IMR-90 (cell line): ENCODE measurements around the gene TRPC4AP. TPM values are rescaled to one million over a fixed set of nuclear protein-coding genes. Genes with fewer than 3 reads are reported as not detected.

Experiments
- ATAC-seq: fragments of 200-7000 bp; cut with Tn5 transposase; 2 replicates; pipeline ENCODE4 v1.9.1; 2020; ENCODE audit warnings: low read depth, mild to moderate bottlenecking, moderate library complexity
- BruUV-seq: library from RNA; stranded (reverse); fragments of 400-500 nt; replicated peaks from 2 replicates; lab custom pipeline; 2021; lab: Mats Ljungman, UMichigan
- CTCF ChIA-PET: fragments of 300-600 bp; formaldehyde crosslinking; extraction: SDS; loops from one replicate; lab custom pipeline; 2021; ENCODE audit warnings: antibody characterized with exemption; lab: Yijun Ruan, JAX
- POLR2A ChIA-PET: fragments of 300-600 bp; sonication (Branson Sonifier 250); formaldehyde crosslinking; loops from one replicate; lab custom pipeline; 2022; ENCODE audit warnings: antibody characterized with exemption; ENCODE audit not compliant: unreplicated experiment; lab: Charles Lee
- DNase-seq: peaks from one replicate; pipeline ENCODE4 v3.0.0; 2013
- H2AFZ ChIP-seq: replicated peaks from 2 replicates; pipeline ENCODE3; 2013; ENCODE audit warnings: low read length, mild to moderate bottlenecking; ENCODE audit not compliant: poor library complexity
- H2AK5ac ChIP-seq: 2 replicates; pipeline ENCODE4 v1.6.1; 2013; ENCODE audit warnings: low read depth, low read length, inconsistent platforms
- H2AK9ac ChIP-seq: replicated peaks from 2 replicates; pipeline ENCODE3; 2013; ENCODE audit warnings: mild to moderate bottlenecking, low read depth, low read length, moderate library complexity; ENCODE audit not compliant: poor library complexity
- H2BK120ac ChIP-seq: 2 replicates; pipeline ENCODE4 v1.6.1; 2013; ENCODE audit warnings: low read depth, low read length, inconsistent platforms
- H2BK15ac ChIP-seq: 3 replicates; pipeline ENCODE4 v1.6.1; 2013; ENCODE audit warnings: low read depth, low read length, inconsistent platforms
- H2BK20ac ChIP-seq: 2 replicates; pipeline ENCODE4 v1.6.1; 2013; ENCODE audit warnings: low read depth, mild to moderate bottlenecking, inconsistent platforms, low read length, moderate library complexity
- H2BK5ac ChIP-seq: 2 replicates; pipeline ENCODE4 v1.6.1; 2013; ENCODE audit warnings: mild to moderate bottlenecking, low read depth, low read length, inconsistent platforms; ENCODE audit not compliant: poor library complexity, severe bottlenecking
- H3K14ac ChIP-seq: replicated peaks from 2 replicates; pipeline ENCODE4 v1.6.1; 2013; ENCODE audit warnings: low read depth, low read length, inconsistent platforms
- H3K18ac ChIP-seq: 2 replicates; pipeline ENCODE4 v1.6.1; 2013; ENCODE audit warnings: low read depth, low read length, control low read depth
- H3K23ac ChIP-seq: 2 replicates; pipeline ENCODE4 v1.6.1; 2013; ENCODE audit warnings: low read depth, low read length, inconsistent platforms
- H3K27ac ChIP-seq: 2 replicates; pipeline ENCODE4 v1.5.1; 2013; ENCODE audit warnings: mild to moderate bottlenecking, control low read depth, low read length; ENCODE audit not compliant: insufficient read depth
- H3K27me3 ChIP-seq: 2 replicates; pipeline ENCODE4 v1.6.1; 2013; ENCODE audit warnings: low read length; ENCODE audit not compliant: control insufficient read depth, insufficient read depth
- H3K36me3 ChIP-seq: 2 replicates; pipeline ENCODE4 v1.6.1; 2013; ENCODE audit warnings: low read length, mixed read lengths; ENCODE audit not compliant: control insufficient read depth, insufficient read depth
- H3K4ac ChIP-seq: 2 replicates; pipeline ENCODE4 v1.6.1; 2013; ENCODE audit warnings: low read depth, low read length, inconsistent platforms
- H3K4me1 ChIP-seq: 2 replicates; pipeline ENCODE4 v1.6.1; 2013; ENCODE audit warnings: low read length, mixed read lengths; ENCODE audit not compliant: control insufficient read depth, insufficient read depth
- H3K4me2 ChIP-seq: 2 replicates; pipeline ENCODE4 v1.6.1; 2013; ENCODE audit warnings: low read depth, mild to moderate bottlenecking, control low read depth, low read length, moderate library complexity
- H3K4me3 ChIP-seq: 2 replicates; pipeline ENCODE4 v1.5.1; 2013; ENCODE audit warnings: low read depth, mild to moderate bottlenecking, control low read depth, low read length, moderate library complexity; ENCODE audit not compliant: insufficient read depth
- H3K56ac ChIP-seq: 2 replicates; pipeline ENCODE4 v1.6.1; 2013; ENCODE audit warnings: low read length, inconsistent platforms; ENCODE audit not compliant: insufficient read depth; ENCODE audit errors: extremely low read depth
- H3K79me1 ChIP-seq, 2 experiments: 2 replicates each; pipeline ENCODE4 v1.6.1; 2013; ENCODE audit warnings: low read length in 2 of 2, inconsistent platforms in 1 of 2, low read depth in 1 of 2
- H3K9ac ChIP-seq: 2 replicates; pipeline ENCODE4 v1.6.1; 2013; ENCODE audit warnings: low read depth, low read length, control low read depth
- H3K9me1 ChIP-seq: 2 replicates; pipeline ENCODE4 v1.6.1; 2013; ENCODE audit warnings: low read length, inconsistent platforms; ENCODE audit not compliant: insufficient read depth
- H3K9me3 ChIP-seq: 2 replicates; pipeline ENCODE4 v1.6.1; 2013; ENCODE audit warnings: low read length; ENCODE audit not compliant: control insufficient read depth, insufficient read depth
- H4K20me1 ChIP-seq: 2 replicates; pipeline ENCODE4 v1.6.1; 2013; ENCODE audit warnings: low read length, inconsistent platforms; ENCODE audit not compliant: insufficient read depth
- H4K5ac ChIP-seq: 2 replicates; pipeline ENCODE4 v1.6.1; 2013; ENCODE audit warnings: mild to moderate bottlenecking, low read depth, low read length, control low read depth
- H4K8ac ChIP-seq, 2 experiments: 2 replicates each; pipeline ENCODE4 v1.6.1; 2013; ENCODE audit warnings: low read depth in 2 of 2, low read length in 2 of 2, control low read depth in 1 of 2, inconsistent platforms in 1 of 2
- H4K91ac ChIP-seq: 2 replicates; pipeline ENCODE4 v1.6.1; 2013; ENCODE audit warnings: low read depth, low read length, inconsistent platforms; ENCODE audit not compliant: insufficient read depth
- CEBPB ChIP-seq: IDR thresholded peaks from 2 replicates; pipeline ENCODE4 v1.6.1; 2012; ENCODE audit warnings: low read depth, low read length, improper control_type of control experiment
- FOS ChIP-seq: fragments of 150-350 bp; IDR thresholded peaks from 2 replicates; pipeline ENCODE4 v1.6.1; 2016; ENCODE audit warnings: low read depth, low read length
- MAFK ChIP-seq: IDR thresholded peaks from 2 replicates; pipeline ENCODE4 v1.6.1; 2012; ENCODE audit warnings: low read depth, low read length, improper control_type of control experiment
- MAZ ChIP-seq: IDR thresholded peaks from 2 replicates; pipeline ENCODE4 v1.6.1; 2012; ENCODE audit warnings: low read depth, mild to moderate bottlenecking, low read length, improper control_type of control experiment, moderate library complexity, borderline replicate concordance
- NFE2L2 ChIP-seq: fragments of 150-350 bp; IDR thresholded peaks from 2 replicates; pipeline ENCODE4 v1.6.1; 2016; ENCODE audit warnings: low read depth, mild to moderate bottlenecking, low read length
- WGBS, 2 experiments: methylation state at CpG; one replicate each; pipeline versions ENCODE4 v1.1.5 to v1.1.7; 2013; ENCODE audit warnings: missing lambda C conversion rate in 2 of 2; ENCODE audit not compliant: insufficient read length in 1 of 2; ENCODE audit errors: extremely low coverage in 2 of 2; 5-methylcytosine and 5-hydroxymethylcytosine counted together
- dilution Hi-C: fragments of 300-500 bp; cut with HindIII; formaldehyde crosslinking; loops from one replicate; pipeline ENCODE4 v1.14.3; 2018; ENCODE audit warnings: low sequenced_read_pairs; ENCODE audit not compliant: unreplicated experiment
- in situ Hi-C: fragments of 300-500 bp; cut with MboI; formaldehyde crosslinking; loops from 3 replicates; pipeline ENCODE4 v1.14.3; 2019; ENCODE audit warnings: low sequenced_read_pairs, inconsistent platforms, mixed read lengths
- intact Hi-C: fragments of 100-400 bp; cut with micrococcal nuclease; formaldehyde crosslinking; loops from 2 replicates; pipeline ENCODE4 v1.10.0; 2022
- polyA plus RNA-seq, 3 experiments: library from polyadenylated mRNA; depleted of rRNA; stranded (reverse); fragments of >200 nt; gene quantifications; 2 replicates each; pipeline ENCODE4 v1.2.3, GENCODE V29; 2012; ENCODE audit warnings: low replicate concordance in 1 of 3
- total RNA-seq: library from RNA; depleted of rRNA; stranded (reverse); fragments of >200 nt; gene quantifications from 2 replicates; pipeline ENCODE4 v1.2.3, GENCODE V29; 2012

Gene TRPC4AP
- total and polyA plus RNA-seq, 2 of the 4 experiments (the other 2 are of a cell fraction), result 41.0 to 81.0 TPM

GRCh38 chr20:35025116-35025515, 67.5 kb downstream of the TRPC4AP start:
- H2BK120ac ChIP-seq, result no peak overlapping the region
- no peak overlapping the region for H2BK20ac ChIP-seq
- H3K79me1 ChIP-seq, result peaks cover 3 to 46% of the 10 kb centered on the region in 2 experiments
- H2BK15ac ChIP-seq, result no peak overlapping the region
- no peak overlapping the region for H3K4me2 ChIP-seq
- H4K8ac ChIP-seq, result no peak overlapping the region
- DNase-seq, result no peak
- peaks cover 38% of the 10 kb centered on the region for H3K36me3 ChIP-seq
- H3K9ac ChIP-seq, result no peak overlapping the region
- no peak overlapping the region for H3K27ac ChIP-seq
- dilution Hi-C loops (no loop called here), in situ Hi-C loops (no loop called here), intact Hi-C loops (no loop called here)
- no peak overlapping the region for H3K14ac ChIP-seq
- WGBS, 2 experiments, result no CpG with 5 or more reads among the region's 3 CpGs
- H3K9me1 ChIP-seq, result peaks cover 3% of the 10 kb centered on the region; the same call in 1 of the 2 replicates
- no peak overlapping the region for H3K56ac ChIP-seq
- H3K4me1 ChIP-seq, result no peaks in the 10 kb centered on the region
- no peak overlapping the region for H3K4ac ChIP-seq
- H2BK5ac ChIP-seq, result no peak overlapping the region
- H3K9me3 ChIP-seq, result no peaks in the 10 kb centered on the region
- H4K5ac ChIP-seq, result no peak overlapping the region
- H3K27me3 ChIP-seq, result no peaks in the 10 kb centered on the region
- ATAC-seq, result no peak
- no peak overlapping the region for H2AFZ ChIP-seq
- H2AK5ac ChIP-seq, result no peak overlapping the region
- ChIA-PET POLR2A (no interaction called here), CTCF (no interaction called here)
- H3K23ac ChIP-seq, result no peak overlapping the region
- H3K4me3 ChIP-seq, result no peak overlapping the region
- H3K18ac ChIP-seq, result no peak overlapping the region
- BruUV-seq, result no TSS peak
- no peak overlapping the region for H2AK9ac ChIP-seq
- no peak for TF ChIP-seq MAZ
- no peak for TF ChIP-seq CEBPB
- TF ChIP-seq NFE2L2, result no peak
- no peak for TF ChIP-seq FOS
- no peak for TF ChIP-seq MAFK
- H4K20me1 ChIP-seq, result no peaks in the 10 kb centered on the region; the same call in 1 of the 2 replicates
- H4K91ac ChIP-seq, result no peak overlapping the region
